COR-L47 (cell line): ENCODE data around the gene MAP3K4.
"Not testable (repeated sequence)": the region's sequence is repeated elsewhere in the genome, so short reads cannot be mapped to it uniquely, and the experiment has no call there.

Experiments used
- DNase-seq: peaks from one replicate; lab custom pipeline; 2025; lab: John Stamatoyannopoulos, UW

Gene MAP3K4

DNA sequence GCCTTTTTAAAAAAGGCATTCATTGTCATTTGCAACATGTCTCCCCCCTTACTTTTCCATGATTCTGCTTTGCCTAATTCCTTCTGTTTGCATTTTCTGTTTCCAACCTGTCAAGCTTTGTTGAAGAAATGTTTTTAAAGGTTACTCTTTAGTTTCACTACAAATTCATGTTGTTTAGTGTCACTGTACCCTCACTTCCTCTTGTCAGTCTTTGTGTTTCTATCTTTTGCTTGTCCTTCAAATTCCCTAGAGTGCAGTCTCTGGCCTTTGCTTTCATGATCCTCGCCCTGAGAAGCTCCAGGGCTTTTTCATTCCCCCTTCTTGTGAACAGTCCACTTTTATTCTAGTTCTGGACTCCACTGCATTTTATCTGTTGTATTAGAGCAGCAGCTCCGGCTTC lies 90.6 kb downstream of the MAP3K4 start:
- no peak for DNase-seq

DNA sequence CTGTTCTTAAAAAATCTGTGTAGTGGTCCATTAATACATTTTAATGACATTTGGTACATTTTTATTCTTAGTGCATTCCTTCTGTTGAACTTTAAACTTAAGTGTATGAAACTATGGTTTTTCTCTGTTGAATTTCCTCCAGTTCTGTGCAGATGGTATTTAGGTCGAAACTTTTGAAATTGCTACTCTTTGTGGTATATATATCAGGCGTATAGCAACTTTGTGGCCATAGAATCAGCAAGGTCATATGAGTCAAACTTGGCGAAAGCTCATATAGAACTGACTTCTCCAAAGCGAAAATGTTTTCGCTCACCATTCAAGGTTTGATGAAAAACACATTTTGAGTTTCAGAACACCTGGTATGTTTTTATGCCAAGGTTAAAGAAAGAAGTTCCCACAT lies 93.7 kb downstream of the MAP3K4 start:
- no peak for DNase-seq

DNA sequence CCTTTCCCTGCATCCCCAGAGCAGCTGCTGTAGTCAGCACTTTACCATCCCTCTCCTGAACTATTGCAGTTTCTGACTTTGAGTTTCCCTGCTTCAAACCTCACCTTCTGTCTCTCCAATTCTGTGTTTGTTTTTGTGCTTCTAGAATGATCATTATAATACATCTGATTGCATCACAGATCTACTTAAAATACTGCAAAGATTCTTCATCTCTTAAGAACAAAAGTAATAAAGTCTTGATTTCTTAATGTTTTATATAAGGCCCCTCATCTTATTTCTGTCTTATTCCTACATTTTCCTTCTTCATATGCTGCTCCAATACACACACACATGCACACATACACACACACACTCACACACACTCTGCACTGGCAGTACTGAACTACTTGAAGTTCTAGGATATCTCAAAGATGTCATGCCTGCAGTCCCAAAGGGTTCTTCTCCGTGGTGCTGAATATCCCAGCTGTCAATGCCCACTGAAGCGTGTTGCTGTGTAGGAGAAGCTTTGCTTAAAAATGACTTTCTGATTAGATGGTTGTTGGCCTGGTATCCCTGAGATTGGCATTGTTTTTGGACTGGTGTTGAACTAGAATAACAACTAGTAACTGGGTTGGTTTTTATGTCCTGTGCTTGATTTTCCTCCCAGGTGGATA lies 97.2 kb downstream of the MAP3K4 start:
- no peak for DNase-seq

DNA sequence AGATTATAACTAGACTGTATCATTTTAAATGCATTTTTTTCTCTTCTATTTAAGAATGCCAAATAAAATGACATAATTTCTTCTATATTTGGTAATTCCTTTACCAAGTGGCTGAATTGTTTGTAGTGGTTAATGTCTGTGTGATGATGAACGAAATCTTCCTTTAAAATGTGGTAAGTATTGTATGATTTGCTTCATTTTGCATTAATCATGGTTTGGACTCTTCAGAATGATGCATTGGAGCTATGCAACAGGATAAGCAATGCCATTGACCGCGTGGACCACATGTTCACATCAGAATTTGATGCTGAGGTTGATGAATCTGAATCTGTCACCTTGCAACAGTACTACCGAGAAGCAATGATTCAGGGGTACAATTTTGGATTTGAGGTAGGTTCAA lies 99.6 kb downstream of the MAP3K4 start:
- DNase-seq, result no peak

DNA sequence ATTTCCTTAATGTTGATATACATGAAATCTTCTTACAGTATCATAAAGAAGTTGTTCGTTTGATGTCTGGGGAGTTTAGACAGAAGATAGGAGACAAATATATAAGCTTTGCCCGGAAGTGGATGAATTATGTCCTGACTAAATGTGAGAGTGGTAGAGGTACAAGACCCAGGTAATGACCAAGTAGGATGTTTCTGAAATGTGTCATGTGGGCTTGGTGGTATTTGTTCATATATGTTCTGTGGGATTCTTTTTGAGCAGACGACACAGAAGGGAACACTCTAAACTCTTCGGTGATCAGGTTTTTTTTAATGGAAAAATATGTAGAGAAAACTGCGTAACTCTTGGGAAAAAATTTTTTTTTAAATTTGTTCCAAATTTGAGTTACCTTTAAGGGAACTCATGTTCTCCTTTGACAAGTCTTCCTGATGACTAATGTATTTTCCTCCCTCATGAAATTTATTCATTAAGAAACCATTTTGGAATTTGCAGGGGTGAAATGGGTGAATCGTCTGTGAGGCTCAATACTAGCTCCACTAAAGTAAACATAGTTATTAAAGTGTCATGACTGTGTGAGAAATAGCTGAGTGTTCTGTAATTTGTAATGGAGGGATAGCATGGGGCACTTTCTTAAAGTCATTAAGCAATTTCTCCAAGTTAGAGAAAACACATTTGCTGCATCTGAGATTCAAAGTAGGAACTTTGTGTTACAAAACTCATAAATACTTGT lies 100.6 kb downstream of the MAP3K4 start:
- DNase-seq, result no peak

DNA sequence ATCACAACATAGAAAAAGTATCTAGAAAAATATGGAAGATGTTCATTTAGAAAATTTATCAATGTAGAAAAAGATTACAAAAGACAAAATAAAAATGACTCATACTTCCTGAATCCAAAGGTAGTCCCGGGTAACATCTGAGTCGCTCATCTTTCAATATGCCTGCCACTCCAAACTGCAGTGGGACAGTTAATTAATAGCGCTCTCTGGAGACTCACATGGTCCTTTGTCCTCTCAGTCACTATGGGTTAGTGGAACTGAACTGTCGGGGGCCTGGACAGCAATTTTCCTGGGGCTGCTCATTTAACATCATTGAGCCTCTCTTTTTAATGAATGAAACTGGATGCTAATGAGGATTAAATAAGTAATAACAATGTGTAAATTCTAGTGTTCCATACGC lies 103.4 kb downstream of the MAP3K4 start:
- DNase-seq, result no peak

DNA sequence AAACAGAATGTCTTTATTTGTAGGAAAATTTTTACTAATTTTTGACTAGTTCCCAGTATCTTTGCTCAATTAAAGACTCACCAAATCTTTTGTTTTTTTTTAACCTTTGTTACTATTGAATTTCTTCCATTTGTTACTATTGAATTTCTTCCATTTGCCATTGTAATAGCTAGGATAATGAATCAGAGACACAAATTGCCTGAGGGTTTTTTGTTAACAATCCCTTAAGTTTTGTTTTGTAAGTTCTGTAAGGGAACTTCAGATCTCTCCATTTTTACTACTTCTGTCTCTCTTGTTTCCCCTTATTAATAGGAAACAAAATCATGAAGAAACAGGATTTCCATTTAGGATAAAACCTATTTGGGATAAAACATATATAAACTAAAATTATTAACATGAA lies 104.3 kb downstream of the MAP3K4 start:
- no peak for DNase-seq

DNA sequence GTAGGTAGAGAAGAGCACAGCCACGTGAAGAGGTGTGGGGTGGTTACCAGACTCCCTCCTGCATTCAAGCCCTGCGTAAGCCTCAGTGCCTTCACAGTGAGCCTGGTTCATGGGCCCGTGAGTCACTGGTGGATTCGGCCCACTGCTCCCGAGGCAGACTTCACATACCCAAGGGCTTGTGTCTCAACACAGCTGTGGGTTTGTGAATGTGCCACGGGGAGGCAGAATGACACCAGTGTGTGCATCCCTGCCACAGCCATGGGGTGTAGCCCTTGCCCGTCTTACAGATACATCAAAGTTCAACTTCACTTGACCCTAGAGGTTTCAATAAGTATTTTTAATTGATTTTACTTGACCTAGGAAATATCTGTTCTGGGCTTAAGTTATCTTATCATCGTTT lies 108.5 kb downstream of the MAP3K4 start:
- no peak for DNase-seq

DNA sequence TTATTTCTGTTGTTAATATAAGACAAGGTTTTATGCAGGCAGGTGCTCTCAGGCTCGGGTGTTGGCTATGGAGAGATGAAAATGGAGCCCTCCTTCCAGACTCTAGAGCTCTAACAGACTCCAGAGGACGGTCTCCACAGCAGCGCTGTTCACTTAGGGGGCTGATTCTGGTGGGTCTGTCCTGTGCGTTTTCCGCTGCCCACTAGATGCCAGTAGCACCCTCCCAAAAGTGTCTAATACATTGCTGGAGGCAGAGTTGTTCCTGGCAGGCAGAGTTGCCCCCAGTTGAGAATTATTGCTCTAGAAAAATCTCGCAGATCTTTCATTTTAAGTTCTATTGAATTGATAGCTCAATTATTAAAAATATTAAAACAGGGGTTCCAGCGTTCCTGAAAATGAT lies 109.9 kb downstream of the MAP3K4 start:
- no peak for DNase-seq

DNA sequence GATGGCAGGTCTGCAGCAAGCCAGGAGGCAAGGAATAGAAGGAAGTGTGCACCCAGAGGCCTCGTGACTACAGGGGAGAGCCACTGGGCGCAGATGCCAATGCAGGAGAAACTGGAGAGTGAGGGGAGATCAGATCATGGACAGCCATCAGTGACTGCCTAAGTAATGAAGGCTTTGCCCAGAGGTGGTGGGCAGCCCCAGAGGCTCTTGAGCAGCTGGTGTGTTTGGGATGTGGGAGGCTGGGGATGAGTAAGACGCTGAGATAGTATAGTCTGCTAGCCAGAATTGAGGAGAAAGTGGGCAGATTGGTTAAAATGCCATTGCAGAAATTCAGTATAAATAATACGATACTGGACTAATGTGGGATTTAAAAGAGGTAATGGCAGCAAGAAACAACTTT lies 111.9 kb downstream of the MAP3K4 start:
- DNase-seq, result no peak

DNA sequence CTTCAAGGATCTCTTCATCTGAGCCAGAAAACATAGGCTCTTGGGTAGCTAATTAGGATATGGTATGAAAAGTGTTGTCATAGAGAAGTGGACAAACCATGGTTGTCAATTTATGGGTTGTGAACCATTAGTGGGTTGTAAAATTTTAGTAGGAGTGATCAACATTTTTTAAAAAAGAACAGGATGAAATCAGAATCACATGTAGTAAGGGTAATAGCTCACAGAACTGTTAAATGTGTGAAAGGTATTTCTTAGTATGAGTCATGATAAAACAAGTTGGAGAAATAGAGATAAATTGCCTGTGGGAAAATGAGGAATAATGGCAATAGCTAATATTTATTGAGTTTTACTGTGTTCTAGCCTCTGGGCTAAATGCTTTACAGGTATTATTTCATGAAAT lies 113.4 kb downstream of the MAP3K4 start:
- no peak for DNase-seq

DNA sequence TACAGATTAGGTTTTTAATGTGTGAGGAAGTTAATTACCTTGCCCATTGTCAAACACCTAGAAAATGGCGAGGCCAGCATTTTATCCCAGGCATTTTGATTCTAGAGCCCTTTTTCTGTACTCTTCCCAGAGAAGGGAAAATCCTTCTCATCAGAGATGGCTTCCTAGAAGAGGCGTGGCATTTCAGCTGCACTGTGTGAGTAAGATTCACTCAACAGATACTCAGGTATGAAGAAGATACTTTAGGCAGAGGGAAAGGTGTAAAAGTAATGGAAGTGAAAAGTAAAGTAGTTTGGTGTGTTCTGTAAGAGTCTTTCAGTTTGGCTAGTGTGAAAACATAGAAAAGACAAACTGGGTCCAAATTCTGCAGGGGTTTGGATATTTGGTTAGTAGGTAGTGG lies 113.8 kb downstream of the MAP3K4 start:
- DNase-seq, result no peak

DNA sequence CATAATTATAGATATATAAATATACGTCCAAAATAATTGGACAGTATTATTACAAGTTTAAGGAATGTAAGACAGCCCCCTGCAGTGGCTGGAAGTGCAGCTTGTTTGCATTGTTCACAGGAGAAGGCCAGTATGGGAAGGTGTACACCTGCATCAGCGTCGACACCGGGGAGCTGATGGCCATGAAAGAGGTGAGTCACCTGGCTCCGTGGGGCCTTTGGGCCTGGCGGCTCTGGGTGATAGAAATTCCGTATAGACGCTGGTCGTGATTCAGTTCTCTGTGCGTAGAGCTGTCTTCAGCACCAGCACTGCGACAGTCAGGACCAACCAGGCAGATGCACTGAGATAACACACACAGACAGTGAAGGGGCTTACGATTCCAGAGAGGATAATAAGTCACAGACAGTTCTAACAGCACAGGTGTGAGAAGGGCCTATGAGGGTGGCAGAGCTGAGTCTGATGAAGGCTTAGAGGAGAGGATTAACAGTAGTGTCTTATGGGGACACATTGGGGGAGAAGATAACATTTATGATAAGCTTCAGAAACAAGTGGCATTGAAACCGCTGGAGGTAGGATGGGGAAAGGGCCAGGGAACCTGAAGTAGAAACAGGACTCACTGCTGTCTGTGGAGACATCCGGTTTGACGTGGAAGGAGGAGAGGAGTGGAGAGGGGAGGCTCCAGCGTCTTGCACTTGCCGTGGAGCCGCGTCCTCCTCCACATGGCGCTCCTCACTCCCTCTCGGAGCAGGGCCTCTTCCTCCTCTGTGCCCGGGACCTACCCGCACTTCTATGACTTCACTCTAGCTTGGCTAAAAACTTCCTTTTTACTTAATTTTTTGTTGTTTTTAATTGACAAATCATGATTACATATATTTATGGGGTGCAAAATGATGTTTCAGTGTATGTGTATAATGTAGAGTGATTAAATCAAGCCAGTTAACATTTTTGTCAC lies 116.5 kb downstream of the MAP3K4 start:
- no peak for DNase-seq

DNA sequence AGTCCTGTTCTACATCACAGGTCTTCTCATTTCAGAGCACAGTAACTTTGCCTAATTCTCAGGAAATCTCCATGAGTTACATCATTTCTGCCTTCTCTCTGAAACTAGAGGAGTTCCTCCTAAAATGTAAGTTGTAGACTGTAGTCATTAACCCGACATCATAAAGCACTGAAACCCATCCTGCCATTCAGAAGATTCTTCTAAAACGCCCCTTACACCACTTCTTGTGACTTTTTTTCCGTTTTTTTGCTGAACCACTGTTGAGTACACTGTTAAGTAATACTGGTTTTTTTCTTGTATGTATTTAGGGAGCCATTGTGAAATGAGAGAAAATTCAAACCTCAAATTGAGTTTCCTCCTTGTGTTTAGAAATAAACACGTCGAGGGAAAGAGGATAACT lies 117.3 kb downstream of the MAP3K4 start:
- no peak for DNase-seq

DNA sequence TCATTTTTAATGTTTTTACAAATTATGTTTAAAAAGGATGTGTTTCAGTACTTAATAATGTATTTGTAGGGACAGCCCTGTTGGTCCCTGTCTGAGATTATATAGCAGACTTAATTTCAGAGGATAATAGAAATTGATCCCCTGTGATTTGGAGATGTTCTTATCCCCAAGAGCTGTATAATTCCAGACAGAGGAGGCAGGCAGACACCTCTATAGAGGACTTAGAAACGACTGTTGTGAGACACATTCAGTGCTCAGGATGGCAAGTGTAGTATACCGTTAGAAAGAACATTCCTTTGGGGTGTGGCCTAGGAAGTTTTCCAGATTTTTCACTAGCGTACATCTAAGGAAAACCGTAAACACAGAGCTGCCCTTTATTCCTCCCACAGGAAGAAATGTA lies 117.8 kb downstream of the MAP3K4 start:
- DNase-seq, result no peak

DNA sequence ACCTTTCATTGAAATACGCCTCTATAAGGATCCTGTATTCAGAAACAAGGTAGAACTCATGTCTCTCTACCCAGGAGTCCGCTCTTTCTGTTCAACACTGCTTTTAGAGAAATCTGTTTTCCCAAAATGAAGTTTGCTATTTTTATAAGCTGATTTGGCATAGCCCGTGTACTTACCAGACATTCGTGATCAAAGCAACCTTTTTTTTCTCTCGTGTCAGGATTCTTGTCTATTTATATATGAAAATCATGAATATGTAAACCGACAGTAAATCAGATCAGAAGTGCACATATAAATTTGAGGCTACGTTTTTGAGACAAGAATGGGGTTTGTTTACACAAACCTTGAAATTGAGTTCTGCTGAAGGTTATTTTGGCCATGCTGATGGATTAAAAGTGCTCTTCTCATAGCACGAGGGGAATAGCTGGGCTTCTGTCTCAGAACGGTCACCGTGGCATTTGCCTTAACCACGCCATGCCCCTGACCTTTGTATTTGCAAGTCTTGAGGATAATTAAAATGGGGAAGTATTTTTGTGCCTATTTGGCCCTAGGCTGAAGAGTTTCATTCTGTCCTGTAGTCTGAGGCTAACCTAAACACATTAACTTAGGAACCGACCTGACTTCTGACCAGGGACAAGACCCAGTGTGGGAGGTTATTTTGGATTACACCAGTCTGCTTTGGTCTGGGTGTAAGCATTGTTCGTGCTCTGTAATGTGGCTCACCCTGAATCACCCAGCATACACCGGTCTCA lies 118.6 kb downstream of the MAP3K4 start:
- DNase-seq, result no peak

DNA sequence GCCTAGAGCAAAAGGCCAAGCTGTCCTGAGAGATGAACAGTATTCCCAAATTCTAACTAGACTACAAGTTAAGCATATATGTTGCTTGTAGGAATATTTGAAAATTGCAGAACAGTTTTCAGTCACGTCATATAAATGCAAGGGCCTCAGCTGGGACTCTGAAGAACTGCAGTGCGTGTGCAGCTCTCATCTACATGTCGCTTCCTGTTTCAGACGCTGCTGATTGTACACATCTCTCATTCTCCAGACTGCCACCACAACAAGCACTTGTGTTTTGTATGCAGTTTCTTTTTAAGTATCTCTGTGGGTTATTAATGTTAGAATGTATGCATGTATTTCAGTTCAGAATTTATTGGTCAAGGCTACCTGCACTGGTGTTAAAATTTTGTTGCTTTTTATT lies 119.7 kb downstream of the MAP3K4 start:
- no peak for DNase-seq

DNA sequence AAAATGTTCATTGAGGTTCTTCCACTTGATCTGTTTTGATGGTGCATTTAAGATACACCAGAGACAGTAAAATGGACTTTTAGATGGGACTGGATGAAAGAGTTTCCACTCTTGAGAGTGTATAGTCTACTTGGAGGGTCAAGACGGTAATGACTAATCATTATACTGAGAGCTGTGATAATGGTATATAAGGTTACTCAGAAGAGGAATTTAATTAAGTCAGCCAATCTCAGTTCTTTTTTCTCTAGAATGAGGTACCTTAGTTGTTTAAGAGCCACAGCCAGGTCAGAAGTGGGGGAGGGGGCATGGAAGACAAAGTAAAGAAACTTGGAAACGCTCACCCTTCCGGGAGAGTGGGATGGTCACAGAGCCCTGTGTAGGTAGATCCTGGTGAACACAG lies 123.9 kb downstream of the MAP3K4 start:
- DNase-seq, result no peak

DNA sequence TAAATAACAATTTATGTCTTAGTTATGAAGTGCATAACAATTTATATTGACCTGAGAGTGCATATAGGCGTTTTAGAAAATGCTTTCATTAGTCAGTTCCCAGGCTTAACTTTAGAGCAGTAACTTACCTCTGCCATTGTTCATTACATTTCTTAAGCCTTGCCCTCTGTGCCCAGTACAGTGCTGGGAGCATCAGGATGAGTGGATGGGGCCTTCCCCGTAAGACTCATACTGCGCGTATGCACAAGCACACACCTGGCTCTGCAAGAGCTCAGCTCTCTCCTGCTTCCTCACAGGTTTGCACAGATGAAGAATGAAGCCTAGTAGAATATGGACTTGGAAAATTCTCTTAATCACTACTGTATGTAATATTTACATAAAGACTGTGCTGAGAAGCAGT lies 125.0 kb downstream of the MAP3K4 start:
- DNase-seq, result no peak

DNA sequence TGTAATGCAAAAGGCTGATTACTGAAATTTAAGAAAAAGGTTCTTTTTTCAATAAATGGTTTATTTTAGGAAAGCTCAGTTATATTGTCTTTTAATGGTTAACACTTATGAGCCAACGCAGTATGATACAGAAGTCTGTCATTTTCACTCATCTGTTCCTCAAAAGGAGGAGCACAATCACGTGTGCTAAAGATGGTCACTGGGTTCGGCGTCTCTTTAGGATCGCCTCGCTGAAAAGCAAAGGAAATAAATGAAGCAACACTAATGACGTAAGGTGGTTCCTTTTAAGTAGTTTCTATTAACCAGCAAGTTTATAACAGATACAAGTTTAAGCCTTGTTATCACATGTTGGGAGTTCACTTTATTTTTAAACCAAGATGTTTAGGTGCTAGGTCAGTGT lies 125.7 kb downstream of the MAP3K4 start:
- DNase-seq, result no peak

DNA sequence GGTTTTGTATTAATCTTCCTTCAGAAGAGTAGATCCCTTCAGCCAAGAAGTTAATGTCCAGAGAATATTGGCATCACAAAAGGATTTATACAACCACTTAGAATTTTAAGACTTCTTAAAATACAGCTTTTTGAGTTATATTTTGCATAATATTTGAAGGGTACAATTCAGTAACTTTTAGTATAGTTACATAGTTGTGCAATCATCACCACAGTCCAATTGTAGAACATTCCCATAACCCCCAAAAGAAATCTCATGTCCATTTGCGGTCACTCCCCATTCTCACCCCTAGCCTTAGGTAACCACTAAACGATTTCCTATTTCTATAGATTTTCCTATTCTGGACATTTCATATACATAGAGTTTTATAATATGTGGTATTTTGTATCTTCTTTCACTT lies 126.4 kb downstream of the MAP3K4 start:
- DNase-seq, result no peak

DNA sequence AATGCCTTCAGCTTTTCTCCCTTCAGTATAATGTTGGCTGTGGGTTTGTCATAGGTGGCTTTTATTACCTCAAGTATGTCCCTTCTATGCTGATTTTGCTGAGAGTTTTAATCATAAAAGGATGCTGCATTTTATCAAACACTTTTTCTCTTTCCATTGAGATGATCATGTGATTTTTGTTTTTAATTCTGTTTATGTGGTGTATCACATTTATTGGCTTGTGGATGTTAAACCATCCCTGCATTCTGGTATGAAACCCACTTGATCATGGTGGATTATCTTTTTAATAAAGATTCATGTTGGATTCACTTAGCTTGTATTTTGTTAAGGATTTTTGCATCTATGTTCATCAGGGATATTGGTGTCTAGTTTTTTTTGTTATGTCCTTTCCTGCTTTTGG lies 131.8 kb downstream of the MAP3K4 start:
- not testable (repeated sequence) for DNase-seq
